ENCODE data around the gene ZNF423.

Gene ZNF423

DNA sequence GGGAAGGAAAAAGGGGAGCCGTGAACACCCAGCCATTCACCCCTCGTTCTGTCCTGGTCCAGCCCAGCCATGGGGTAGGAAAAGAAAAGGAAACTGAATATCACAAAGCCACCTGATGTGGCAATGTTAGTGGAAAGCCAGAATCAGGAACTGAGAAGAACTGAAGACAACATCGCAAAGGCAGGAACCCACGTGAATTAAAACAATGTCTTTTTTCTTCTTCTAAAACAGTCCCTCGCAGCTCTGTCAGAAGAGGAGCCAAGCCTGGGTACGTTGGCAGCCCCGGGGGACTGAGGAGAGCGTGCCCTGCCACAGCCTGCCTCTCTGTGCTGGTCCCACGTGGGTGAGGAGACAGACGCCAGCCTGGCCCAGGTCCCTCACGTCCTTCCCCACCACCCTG lies 55.0 kb downstream of the ZNF423 start:
- H3K4me3 ChIP-seq, result no peak overlapping the region
- no peak overlapping the region for H3K27ac ChIP-seq

DNA sequence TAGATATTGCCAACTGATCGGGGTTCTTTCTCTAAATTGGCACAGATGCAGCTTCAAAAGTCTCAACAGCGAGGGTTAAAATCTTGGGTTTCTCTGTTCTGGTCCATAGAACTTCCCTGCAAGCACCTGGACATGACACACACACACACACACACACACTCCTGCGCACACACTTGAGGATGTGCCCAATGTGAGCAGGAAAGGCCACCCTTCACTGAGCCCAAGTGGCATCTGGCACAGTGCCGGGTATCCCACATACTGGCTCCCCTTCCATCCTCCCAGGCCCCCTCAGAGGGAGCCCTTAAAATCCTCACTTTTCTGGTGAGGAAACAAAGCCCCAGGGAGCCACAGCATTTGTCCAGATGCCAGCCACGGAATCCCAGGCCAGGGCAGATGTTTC lies 55.5 kb downstream of the ZNF423 start:
- H3K4me3 ChIP-seq, result no peak overlapping the region
- H3K27ac ChIP-seq, result no peak overlapping the region

DNA sequence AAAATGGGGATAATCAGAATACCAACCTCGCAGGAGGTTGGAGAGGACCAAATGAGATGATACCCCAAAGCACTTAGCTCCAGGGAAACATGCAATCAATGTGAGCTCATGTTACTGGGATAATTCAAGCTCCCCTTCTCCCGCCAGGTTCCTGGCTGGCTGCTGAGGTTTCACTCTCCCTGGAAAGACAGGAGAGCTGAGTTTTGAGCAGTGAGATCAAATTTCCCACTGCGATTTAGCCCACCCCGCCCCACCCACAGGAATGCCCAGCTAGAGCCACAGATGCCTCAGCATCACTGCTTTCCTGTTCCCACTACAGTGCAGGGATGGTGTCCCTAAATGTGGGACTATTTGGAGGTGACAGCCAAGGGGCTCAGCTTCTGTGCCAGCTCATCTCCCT lies 56.7 kb downstream of the ZNF423 start:
- H3K4me3 ChIP-seq, result no peak overlapping the region

DNA sequence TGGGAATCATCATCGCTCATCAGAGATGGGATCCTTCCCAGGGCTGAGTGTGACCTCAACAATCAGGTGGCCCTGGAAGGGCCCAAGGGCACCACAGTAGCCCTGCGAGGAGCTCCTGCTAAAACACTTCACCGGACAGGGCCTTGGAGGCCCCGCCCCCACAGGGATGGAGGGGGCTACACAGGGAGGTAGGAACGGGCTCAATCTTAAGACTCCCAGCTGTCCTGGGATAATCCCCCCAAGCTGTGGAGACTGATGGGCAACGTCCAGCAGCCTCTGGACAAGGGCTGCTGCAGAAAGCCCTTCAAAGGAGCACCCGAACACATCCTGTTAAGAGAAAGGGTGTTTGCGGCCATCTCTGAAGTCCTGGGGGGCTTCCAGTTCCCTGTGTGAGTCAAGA lies 60.4 kb downstream of the ZNF423 start:
- Histone ChIP-seq H3K4me3 (no peak overlapping the region), H3K27ac (no peak overlapping the region)

More for the DNA sequence above, 56.7 kb downstream of the ZNF423 start:
- no peak overlapping the region for H3K27ac ChIP-seq

DNA sequence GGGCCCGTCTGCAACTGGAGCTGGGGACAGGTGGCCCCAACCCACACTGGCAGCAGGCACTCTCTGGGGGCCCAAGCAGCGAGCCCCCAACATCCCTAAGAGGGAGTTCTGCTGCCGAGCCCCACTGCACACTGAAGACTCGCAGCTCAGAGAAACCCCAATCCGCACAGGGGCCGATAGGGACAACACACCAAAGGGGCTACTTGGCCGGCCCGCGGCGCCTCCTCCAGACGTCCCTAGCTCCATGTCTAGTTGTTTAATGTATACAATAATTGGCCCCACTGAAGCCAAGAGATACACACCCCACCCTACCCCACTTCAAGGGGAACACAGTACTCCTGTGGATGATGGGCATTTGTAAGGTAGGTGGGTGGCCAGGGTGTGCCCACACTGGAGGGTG lies 62.7 kb downstream of the ZNF423 start:
- Histone ChIP-seq H3K27ac (no peak overlapping the region), H3K4me3 (no peak overlapping the region)

DNA sequence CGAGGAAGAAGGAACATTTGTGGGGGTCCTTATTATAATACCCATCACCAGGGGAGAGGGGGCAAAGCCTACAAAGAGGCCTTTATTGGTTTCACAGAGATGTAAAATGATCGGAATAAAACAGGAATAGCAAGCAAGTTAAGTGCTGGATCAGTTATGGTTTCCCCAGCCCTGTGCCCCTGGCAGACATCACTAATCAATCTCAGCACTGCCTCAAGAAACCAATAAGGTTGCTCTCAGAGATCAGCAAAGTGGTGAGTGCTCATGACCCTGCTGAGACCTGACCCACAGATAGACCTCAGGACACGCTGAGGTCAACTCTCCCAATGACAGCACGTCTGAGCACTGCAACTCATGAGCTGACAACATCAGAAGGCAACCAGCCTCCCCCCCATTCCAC lies 66.3 kb downstream of the ZNF423 start:
- H3K27ac ChIP-seq, result no peak overlapping the region
- H3K4me3 ChIP-seq, result no peak overlapping the region

DNA sequence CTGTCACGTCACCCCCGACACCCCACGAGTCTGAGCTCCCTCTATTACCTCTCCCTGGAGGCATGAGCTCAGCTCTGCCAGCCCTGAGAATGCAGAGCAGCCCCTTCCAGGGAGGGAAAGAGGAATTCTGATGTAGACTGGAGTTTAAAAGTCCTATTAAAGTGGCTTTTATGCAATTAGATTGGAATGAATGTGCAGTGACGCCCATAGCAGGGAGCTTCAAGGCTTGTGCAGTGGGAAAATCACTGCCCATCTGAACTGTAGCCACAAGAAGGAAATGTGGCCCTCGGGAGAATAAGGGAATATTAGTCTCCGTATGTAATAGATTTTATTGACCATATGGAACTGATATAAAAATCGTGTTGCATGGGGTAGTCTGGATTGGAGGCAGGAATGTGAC lies 66.9 kb downstream of the ZNF423 start:
- peak overlapping the region in 12 of 21 experiments; percentile 2 to 77 (median 54) for H3K27ac ChIP-seq

DNA sequence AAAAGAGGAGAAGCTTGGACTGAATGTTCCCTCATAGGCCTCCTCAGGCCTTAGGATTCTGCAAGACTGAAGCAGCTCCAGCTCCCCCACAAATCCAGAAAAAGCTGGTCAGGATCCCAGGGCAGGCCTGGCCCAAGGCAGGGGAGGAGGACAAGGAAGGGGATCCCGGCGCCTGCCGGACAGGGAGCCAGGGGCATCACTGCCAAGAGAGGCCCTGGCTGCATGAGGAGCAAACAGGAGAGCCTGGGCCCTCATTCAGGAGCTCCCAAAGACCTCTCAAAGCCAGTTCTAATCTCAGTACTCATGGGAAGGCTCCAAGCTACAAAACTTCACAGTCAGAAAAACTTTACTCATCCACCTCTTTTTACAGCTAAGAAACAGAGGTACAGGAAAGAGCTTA lies 67.3 kb downstream of the ZNF423 start:
- Histone ChIP-seq H3K4me3 (no peak overlapping the region), H3K27ac (peak overlapping the region in 14 of 21 experiments; percentile 2 to 77 (median 54))

More for the DNA sequence above, 66.9 kb downstream of the ZNF423 start:
- H3K4me3 ChIP-seq, result no peak overlapping the region

DNA sequence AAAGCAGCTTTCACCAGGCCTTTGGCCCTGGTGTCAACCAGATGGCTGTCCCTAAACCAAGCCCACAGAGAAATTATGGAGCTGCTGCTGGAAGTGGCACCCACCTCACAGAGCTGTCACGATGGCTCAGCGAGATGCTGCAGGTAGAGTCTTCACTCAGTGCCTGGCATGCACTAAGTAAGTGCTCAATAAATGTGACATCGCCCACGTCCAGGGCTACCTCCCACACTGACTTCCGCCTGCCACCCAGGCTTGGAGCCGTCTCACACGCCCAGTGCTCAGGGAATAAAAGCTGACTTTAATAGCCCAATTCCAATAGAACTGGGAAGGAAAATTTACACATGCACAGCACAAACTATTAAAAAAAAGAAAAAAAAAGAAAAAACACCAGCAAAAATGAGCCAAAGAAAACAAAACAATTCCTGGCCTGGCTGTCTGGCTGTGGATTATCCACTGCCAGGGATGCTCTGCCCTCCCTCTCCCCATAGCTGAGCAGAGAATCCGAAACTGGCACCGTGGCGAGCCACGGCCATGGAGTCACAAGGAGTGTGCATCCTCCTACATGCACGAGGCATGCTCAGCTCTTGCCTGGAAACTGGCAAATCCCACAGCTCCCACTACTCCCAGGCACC lies 68.9 kb downstream of the ZNF423 start:
- Histone ChIP-seq H3K4me3 (no peak overlapping the region), H3K27ac (peak overlapping the region in 1 of 21 experiments; percentile 69)

DNA sequence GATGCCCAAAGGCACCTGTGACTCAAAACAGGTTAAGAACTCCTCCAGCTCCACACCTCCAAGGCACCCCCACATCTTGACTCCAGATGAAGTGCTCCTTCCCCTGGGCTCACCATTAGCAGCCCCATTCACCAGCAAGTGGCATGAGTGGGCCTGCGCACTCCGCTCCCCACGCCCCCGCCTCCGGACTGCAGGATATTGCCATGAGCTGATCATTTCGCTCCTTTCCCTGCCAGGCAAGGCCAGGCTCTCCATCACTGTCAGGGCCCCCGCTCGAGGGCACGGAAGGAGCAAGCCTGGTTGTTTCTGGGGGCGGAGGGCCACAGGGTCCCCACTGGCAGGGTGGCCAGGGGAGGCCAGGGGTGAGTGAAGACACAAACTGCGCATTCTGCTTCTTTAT lies 69.9 kb downstream of the ZNF423 start:
- Histone ChIP-seq H3K27ac (peak overlapping the region in 1 of 21 experiments; percentile 41), H3K4me3 (no peak overlapping the region)

DNA sequence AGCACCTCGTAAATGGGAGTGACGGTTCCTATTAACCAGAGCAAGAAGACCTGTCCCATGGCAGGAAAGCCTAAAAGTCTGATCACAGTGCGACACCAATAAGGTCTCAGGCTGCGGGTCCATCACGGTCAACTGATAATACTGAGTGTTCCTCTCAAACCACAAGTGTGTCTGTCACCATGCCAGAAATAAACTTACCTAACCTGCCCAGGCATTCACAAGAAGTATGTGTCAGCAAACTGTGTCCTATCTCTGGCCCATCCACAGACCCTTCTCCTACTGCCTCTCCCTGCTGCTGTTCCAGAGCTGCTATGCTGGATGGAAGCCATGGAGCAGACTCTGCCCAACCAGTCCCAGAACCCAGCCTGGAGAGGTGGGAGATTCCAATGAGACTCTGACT lies 73.5 kb downstream of the ZNF423 start:
- Histone ChIP-seq H3K4me3 (no peak overlapping the region), H3K27ac (no peak overlapping the region)

DNA sequence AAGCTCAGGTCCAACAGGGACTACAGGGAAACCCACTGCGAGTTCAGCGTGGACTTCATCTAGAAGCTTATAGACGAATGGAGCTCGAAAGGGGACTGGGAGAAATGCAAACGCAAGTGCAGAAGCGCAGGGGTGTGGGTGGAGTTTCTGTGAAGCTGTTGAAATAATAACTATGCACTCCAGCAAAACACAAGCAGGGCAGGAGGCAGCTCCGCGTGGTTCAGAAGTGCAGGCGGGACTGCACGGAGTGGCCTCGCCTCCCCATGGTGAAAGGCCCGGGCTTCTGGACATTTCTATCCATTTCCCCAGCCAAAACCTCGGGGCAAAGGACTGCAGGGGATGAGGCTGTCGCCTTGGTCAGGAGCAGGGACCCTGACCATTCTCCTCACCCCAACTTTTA lies 74.5 kb downstream of the ZNF423 start:
- no peak overlapping the region for H3K4me3 ChIP-seq
- no peak overlapping the region for H3K27ac ChIP-seq

DNA sequence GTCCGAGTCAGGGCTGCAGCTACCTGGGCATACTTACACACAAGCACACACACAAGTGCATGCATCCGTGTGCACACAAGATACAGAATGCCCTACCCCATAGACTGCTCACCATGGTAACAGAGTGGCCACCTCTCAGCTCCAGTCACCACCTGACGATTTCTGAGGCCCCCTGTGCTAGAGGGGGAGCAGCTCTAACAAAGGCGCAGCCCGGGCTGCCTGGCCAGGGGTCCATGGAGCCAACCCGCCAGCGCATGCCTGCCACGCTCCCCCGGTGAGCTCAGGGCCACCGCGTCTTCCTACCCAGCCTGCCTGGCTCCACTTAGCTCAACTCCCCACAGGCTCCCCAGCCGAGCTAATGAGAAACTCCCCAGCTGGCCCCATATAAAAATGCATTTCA lies 75.5 kb downstream of the ZNF423 start:
- no peak overlapping the region for H3K27ac ChIP-seq
- H3K4me3 ChIP-seq, result no peak overlapping the region

DNA sequence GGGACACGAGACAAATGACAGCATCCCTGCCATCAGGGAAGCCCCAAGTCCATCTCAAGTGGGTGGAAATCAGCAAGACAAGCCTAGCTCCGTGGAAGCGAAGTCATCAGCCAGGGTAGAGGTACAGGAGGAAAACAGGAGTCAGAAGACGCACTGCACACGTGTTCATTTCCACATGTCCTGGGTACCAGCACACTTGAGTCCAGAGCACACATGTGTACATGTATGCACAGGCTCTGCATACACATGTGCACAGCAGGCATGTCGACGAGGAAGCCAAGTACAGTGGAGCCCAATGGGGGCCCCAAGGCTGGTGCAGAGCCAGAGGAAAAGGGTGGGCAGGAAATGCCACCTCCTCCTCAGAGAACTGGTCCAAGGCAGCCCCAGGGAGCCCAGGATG lies 75.9 kb downstream of the ZNF423 start:
- H3K27ac ChIP-seq, result no peak overlapping the region
- H3K4me3 ChIP-seq, result no peak overlapping the region

DNA sequence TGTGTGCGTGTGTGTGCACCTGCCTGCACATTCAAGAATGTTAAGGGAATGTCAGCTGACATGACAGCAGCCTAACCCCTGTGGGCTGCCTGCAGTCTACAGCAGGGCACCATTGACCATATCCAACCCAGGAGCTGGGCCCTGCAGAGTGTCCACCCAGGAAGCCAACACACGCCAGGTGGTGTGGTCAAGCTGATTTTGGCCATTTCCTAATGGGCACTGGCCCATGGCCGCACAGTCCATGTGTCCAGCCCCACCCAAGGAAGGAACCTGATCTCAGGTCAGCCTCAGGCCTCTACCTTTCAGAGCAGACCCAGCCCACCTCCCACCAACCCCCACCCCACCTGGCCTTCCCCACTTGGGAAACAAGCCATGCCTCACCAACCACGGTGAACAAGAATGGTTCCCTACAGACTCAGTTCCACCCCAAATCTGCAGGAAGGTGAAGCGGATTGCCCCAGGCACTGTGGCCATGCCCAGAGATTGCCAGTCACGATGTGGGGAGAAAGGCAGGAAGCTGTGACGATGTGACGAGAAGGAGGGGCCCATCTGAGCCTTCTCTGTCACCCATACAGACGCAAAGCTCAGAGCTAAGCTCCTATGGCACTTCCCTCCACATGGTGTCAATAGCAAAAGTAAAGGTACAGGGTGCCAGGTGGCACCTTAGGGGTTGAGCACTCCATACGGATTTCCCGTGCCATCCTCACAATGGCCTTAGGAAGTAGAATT lies 77.5 kb downstream of the ZNF423 start:
- no peak overlapping the region for H3K4me3 ChIP-seq
- no peak overlapping the region for H3K27ac ChIP-seq

DNA sequence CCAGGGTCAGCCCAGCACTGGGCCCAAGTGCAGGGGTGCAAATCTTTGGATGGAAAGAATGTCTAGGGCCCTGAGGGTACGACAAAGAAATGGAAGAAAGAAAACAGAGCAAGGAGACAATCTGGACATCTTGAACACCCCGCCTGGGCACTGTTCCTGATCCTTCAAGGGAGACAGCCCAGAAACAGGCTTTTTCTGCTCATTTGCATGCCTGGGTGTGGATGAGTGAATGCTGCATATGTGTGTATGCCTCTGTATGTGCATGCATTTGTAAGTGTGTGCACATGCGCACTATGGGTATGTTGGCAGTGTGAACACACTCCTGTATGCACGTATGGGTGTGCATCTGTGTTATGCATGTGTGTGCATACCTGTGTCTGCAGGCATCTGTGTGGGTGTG lies 79.2 kb downstream of the ZNF423 start:
- peak overlapping the region in 2 of 21 experiments; percentile 21 to 61 for H3K27ac ChIP-seq
- H3K4me3 ChIP-seq, result no peak overlapping the region

DNA sequence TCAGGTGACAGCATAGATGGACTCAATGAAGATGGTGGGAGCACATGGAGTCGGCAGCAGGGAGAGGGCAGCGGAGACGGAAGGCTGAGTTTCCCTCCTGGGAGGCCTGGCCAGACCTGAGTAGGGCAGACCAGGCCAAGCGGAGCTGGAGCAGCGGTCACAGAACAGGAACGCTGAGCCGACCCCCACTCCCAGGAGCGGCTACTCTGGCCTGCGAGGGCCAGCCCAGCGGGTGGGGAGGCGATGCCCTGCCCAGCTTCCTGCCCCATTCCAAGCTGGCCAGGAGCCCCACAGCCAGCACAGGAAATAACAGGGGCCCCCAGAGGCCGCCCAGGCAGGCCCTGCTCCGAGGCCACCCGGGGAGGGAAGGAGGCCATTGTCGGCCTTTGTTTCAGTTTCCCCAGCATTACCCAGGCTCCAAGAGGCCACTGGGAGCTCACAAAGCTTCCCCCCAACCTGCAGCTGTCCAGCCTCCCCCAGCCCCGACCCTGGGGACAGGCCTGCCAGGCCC lies 79.8 kb downstream of the ZNF423 start:
- Histone ChIP-seq H3K4me3 (no peak overlapping the region), H3K27ac (peak overlapping the region in 5 of 21 experiments; percentile 12 to 61 (median 25))

DNA sequence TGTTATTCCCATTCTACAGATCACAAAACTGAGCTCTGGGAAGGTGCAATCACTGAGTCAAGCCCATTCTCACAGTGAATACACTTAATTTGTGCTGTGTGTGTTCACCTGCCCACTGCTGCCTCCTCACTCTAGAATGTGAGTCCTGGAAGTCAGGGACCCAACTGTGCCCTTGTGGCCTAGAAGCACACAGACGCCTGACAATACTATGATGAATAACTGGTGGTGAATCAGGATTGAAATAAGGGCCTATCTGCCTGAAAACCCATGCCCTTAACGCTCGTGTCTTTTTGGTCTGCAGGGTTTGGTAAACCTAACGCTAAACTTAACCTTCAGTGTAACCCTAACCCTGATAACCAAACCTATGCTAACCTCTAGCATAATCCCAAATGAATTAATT lies 80.3 kb downstream of the ZNF423 start:
- H3K27ac ChIP-seq, result peak overlapping the region in 2 of 21 experiments; percentile 12 to 61

DNA sequence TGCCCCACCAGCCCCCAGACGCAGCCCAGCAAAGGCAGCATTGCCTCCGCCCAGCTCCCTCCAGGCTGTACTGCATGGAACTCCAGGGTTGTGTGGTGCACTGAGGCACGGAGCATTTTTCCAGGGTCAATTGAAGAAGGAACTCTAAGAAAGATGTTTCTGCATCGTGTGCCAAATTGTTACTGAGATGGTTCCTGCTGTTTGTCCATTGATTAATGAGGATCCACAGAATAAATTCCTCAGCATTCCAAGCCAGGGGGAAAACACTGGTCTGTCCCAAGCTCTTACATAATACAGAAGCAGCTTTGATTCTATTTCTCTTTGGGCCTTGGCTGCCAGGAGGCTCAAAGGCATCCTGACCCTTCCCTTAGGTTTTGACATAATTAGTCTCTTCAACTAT lies 80.9 kb downstream of the ZNF423 start:
- Histone ChIP-seq H3K4me3 (no peak overlapping the region), H3K27ac (peak overlapping the region in 1 of 21 experiments; percentile 61)

More for the DNA sequence above, 80.3 kb downstream of the ZNF423 start:
- no peak overlapping the region for H3K4me3 ChIP-seq

DNA sequence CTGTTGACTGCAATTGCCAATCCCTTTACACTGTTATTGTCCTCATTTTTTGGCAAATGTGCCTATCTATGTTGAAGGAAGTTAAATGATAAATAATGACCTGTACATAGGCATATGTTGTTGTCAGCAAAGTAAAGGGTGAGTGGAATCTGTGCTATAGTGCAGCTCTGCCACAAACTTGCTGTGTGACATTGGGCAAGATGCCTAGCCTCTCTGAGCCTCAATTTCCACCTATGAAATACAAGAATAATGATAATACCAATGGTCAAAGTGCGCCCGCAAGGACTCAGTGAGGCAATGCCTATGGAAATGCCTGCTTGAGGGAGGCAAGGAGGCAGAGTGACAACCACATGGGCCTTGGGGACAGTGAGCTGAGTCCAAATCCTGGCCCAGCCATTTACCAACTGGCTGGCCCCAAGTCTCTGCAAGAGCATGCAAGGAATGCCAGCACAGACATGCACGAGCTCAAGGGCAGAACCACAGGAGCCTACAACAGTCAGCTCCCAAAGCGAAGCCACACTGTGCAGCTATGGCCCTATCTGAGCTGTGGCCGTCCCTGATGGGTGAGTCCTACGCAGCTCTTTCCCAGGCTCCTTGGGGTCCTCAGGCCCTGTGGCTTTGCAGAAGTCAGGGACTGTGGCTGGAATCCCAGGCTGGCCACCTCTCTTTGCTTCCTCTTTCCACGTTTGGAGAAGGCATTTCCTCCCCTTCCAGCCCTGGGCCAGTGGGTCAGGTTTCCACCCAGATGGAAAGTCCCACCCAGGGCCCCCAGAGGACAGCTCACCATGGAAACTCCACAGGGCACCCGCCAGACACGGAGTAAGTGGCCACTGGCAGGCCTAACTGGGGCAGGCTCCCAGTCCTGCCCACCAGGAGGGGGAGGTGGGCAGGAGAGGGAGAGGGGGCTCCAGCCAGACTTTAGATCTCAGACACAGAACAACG lies 82.1 kb downstream of the ZNF423 start:
- no peak overlapping the region for H3K27ac ChIP-seq
- H3K4me3 ChIP-seq, result no peak overlapping the region
